Inferior parietal cortex (tissue), 1 donor: Measurements from ENCODE around the gene C1QTNF9.
"Not testable (repeated sequence)": the region's sequence is repeated elsewhere in the genome, so short reads cannot be mapped to it uniquely, and the experiment has no call there.

Source experiments
- DNase-seq: peaks from one replicate; pipeline ENCODE4 v3.0.0-alpha.2; 2016; ENCODE audit errors: extremely low spot score

Gene C1QTNF9

DNA sequence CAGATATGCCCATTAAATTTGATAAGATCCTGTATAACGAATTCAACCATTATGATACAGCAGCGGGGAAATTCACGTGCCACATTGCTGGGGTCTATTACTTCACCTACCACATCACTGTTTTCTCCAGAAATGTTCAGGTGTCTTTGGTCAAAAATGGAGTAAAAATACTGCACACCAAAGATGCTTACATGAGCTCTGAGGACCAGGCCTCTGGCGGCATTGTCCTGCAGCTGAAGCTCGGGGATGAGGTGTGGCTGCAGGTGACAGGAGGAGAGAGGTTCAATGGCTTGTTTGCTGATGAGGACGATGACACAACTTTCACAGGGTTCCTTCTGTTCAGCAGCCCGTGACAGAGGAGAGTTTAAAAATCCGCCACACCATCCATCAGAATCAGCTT lies 12.0 kb downstream of the C1QTNF9 start:
- not testable (repeated sequence) for DNase-seq

DNA sequence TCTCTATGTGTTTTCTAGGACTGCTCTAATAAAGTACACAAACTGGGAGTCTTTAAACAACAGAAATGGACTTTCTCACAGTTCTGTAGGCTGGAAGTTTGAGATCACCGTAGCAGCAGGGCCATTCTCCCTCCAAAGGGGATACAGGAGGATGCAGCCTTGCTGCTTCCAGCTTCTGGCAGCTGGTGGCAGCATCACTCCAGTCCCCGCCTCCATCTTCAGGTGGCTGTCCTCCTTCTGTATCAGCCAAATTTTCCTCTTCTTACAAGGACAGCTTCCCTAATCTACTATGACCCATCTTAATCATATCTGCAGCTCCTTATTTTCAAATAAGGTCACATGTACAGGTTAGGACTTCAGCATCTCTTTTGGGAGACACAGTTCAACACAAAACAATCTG lies 13.1 kb downstream of the C1QTNF9 start:
- not testable (repeated sequence) for DNase-seq

DNA sequence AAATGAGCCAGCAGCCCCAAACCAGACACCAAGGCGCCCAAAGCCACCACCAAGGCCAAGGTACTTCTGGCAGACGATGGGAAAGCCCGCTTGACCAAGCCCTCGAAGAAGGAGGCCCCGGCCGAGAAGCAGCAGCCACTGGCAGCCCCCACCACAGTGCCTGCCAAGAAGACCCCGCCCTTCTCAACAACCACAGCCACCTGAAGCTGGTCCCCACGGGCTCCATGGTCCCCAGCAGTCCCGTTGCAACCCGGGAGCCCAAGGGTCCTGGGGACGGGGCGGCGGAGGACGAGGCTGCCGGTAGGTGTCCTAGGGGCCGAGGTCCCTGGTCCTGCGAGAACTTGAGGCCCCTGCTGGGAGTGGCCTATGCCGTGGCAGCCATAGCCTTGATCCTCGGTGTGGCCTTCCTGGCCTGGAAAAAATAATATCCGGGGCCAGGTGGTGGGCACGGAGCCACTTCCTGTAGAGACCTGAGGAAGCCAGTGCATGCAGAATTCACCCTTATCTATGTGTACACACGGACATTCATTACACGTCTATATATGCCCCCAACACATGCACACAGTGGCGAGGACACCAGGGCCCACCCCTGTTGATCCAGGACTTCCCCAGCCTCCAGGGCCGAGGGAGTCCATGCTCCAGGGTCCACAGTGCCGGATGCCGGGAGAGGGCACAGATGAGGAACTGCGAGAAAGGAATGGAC lies 13.8 kb downstream of the C1QTNF9 start:
- DNase-seq: no peak

DNA sequence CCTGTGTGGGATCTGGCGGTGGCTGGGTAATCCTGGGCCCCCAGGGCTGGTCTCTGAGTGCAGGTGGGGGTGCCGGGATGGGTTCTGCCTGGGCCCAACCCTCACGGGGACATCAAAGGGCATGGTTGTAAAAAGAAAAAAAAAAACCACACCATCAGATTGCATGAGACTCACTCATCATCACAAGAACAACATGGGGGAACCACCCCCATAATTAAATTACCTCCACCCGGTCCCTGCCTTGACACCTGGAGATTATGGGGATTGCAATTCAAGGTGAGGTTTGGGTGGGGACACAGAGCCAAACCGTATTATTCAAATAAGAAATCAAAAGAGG lies 14.3 kb downstream of the C1QTNF9 start:
- DNase-seq: no peak

DNA sequence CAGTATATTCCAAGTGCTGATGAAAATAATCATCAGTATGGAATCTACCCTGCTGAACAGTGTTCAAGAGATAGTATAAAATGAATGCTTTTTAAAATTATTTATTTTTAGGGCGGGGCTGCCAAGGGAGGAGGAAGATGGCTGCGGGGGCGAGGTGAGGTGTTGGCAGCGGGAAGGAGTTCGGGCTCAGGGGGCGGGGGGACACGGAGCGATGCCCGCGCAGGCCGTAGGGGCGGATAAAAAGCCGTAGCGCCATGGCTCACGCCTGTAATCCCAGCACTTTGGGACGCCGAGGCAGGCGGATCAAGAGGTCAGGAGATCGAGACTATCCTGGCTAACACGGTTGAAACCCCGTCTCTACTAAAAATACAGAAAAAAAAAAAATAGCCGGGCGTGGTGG lies 18.2 kb downstream of the C1QTNF9 start:
- DNase-seq: not testable (repeated sequence)

DNA sequence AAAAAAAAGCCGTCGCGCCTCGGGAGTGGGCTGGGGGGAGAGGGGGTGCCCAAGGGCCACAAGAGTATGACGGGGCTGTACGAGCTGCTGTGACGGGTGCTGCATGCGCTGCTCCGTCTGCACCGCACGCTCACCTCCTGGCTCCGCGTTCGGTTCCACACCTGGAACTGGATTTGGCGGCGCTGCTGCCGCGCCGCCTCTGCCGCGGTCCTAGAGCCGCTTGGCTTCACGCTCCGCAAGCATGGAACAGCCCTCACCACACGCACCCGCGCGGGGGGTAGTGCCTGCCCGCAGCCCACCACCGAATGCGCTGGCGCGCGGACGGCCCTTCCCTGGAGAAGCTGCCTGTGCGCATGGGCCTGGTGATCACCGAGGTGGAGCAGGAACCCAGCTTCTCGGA lies 18.8 kb downstream of the C1QTNF9 start:
- no peak for DNase-seq

GRCh38 chr13:24338721-24339120 lies 29.3 kb downstream of the C1QTNF9 start:
- DNase-seq: no peak

DNA sequence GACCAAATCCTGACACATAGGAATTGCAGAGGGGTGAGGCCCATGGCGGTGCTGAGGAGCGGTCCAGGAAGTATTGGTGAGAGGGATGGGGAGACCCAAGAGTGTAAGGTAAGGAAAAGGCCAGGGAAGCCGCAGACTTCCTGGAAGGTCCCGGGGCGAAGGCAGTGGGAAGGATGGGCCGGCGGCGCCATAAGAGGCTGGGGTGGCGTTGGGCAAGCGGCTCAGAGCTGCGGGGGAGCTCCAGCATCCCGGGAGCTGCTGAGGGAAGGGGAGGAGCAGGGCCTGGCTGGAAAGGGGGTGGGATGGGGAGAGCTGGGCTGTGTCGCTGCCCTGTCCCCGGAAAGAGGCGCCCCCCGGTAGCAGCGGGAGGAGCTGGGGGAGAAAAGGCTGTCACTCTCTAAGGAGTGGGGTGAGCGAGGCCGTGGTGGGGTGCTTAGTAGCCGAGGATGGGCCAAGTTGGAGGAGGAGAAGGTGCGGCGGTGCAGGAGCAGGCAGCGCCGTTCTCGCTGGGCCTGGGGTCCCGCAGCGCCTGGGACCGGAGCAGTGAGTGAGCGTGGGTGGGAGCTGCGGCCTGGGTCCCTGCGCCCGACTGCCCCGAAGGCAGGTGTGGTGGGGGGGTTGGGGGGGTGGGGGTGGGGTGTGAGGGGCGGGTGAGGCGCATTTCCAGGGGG lies 30.7 kb downstream of the C1QTNF9 start:
- no peak for DNase-seq

DNA sequence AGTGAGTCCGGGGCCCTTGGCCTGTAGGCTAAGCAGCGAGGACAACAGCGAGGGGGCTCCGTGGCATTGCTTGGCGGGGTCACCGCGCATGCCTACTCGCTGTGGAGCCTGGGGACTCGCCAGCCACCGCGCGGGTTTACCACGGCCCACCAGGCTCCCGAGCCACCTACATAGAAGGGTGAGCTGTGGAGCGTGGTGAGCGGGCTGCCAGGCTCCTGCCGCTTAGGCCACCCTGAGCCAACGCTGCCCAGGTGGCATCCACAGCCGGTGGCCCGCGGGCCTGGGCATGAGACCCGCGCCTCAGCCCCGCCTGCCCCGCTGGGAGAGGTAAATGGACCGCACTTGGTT lies 31.2 kb downstream of the C1QTNF9 start:
- no peak for DNase-seq

DNA sequence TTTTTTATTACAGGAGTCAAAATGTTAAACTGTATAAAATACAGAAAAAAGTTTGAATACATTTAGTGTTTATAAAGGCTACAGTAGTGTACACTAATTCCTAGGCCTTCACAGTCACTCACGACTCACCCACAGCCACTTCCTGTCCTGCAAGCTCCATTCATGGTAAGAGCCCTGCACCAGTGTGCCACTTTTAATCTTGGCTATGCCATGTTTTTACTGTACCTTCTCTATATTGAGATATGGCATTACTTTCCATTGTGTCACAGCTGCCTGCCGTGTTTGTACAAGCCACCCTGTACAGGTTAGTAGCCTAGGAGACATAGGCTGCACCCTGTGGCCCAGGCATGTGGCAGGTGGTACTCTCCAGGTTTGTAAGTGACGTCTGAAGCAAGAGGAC lies 32.1 kb downstream of the C1QTNF9 start:
- no peak for DNase-seq

GRCh38 chr13:24348385-24348784 lies 39.0 kb downstream of the C1QTNF9 start:
- DNase-seq: no peak

GRCh38 chr13:24348797-24349515 lies 39.6 kb downstream of the C1QTNF9 start:
- DNase-seq: no peak

DNA sequence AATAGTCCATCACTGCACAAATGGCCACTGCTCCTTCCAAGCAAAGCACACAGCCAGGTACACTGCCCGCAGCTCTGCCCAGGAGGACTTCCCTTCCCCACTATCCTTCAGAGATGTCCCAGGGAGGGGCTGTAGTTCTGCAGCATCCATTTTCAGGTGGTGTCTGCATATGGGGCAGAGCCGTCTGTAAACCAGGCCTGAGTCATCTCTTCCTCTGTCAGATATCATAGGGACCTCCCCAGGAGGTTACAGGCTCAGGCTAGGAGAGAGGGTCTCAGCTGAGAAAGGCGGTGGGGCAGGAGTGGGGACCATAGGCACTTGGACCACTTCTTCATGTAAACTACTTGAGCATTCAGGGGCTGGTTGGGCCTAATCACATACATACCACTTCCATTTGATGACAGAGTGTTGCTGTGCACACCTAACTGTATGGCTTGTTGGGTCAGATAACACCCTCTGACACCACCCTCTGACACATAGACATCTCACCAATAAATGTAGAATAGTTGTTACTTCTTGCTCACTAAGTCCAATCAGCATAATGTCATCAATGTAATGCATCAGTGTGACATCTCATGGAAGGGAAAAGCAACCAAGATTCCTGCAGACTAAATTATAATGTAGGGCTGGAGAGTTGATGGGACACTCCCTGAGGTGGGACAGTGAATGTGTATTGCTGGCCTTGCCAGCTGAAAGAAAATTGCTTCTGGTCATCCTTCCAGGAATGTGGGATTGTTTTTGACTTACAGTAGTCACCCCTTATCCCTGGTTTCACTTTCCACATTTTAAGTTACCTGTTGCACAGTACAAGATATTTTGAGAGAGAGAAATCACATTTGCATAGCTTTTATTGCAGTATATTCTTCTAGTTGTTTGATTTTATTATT lies 40.6 kb downstream of the C1QTNF9 start:
- not testable (repeated sequence) for DNase-seq

DNA sequence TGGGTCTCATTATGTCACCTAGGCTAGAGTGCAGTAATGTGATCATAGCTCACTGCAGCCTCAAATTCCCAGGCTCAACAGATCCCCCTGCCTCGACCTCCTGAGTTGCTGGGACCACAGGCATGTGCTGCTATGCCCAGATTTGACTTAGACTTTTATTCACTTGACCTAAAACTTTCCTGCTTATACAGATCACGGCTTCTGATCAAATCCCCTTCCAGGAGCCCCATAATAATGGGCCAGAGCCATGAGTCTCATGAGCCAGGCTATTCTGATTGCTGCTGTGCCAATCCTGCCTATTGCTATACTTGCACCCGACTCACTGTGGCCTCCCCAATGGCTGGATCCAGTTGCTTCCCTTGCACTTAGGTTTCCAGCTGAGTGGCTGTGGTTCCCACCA lies 42.0 kb downstream of the C1QTNF9 start:
- no peak for DNase-seq

- no peak for DNase-seq
Observed at GRCh38 chr13:24353736-24354135, 44.4 kb downstream of the C1QTNF9 start.

- no peak for DNase-seq
Observed at GRCh38 chr13:24355103-24355502, 45.7 kb downstream of the C1QTNF9 start.

DNA sequence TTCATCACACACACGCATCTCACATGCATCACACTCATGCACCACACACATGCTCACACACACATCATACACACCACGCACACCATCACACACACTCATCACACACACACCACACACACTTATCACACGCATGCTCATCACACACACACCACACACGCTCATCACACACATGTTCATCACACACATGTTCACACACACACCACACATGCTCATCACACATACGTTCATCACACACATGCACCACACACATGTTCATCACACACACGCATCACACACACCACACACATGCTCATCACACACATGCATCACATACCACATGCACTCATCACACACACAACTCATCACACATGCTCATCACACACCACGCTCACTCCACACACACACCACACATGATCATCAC lies 46.9 kb downstream of the C1QTNF9 start:
- DNase-seq: no peak

DNA sequence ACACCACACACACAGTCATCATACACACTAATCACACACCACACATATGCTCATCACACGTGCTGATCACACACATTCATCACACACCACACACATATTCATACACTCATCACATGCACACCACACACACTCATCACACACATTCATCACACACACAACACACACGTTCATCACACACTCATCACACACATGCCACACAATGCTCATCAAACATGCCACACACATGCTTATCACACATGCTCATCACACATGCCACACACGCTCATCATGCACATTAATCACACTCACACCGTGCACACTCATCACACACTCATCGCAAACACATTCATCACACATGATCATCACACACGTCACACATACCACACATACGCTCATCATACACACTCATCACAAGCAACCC lies 47.5 kb downstream of the C1QTNF9 start:
- DNase-seq: no peak

- no peak for DNase-seq
Observed at GRCh38 chr13:24357756-24358155, 48.4 kb downstream of the C1QTNF9 start.

GRCh38 chr13:24358836-24359235 lies 49.5 kb downstream of the C1QTNF9 start:
- not testable (repeated sequence) for DNase-seq

GRCh38 chr13:24359252-24359651 lies 49.9 kb downstream of the C1QTNF9 start:
- not testable (repeated sequence) for DNase-seq

DNA sequence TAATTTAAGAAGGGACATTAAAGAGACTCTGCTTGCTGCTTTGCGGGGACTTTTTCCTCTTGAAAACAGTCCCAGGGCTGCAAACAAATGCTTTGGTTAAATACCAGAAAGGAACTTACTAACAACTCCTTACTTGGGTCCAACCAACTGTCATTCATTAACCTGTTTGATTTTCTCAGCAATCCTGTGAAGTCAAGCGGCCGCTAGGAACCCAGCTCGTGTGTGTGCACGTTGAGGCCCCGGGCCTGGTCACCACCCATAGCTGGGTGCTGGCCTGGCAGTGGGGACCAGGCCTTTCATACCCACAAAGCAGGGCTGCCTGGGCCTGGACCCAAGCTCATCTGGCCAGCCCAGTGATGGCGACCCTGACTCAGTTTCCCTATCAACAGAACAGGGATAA lies 50.7 kb downstream of the C1QTNF9 start:
- DNase-seq: no peak
